Glomerular visceral epithelial cell (primary cell): ENCODE measurements around the gene JMJD1C.

ENCODE experiments used
- DNase-seq: peaks from one replicate; pipeline ENCODE4 v3.0.0-alpha.2; 2016; ENCODE audit errors: extremely low spot score

Gene JMJD1C

DNA sequence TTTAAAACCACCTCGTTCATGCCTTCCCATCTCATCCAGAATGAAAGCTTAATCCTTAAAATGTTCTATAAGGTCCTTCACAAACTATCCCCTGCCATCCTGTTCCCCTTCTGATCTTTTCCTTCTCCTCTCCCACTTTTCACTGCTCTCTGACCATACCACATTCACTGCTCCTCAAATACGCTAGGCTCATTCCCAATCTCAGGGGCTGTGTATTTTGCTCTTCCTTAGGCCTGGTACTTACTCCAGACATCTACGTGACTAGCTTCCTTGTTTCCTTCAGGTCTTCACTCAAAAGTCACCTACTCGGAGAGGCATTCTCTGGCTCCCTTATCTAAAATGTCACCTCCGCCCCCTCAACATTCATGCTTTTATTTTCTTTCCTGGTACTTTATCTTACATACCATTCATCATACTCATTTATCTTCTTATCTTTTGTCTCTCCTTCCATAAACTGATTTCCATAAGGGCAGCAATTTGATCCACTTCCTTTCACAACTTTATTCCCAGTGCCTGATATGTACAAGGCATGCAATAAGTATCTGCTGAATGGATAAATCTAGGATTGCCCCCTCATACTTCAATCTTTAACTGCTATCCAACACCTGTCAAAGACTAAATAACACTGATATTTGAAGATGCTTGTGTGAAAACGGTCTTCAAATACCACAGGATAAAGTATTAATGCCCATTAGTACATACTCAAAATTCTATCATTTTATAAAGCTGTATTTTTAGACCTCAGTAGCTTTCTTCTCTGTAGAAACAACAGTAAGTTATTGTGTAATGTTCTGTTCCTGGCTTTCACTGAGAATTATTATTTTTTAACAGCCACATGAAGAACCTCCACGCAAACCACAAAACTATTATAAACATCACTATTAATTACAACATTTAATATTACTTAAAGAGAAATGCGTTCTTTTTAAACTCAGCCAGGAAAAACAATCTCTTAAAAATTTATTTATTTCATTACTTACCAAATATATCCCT is 27.0 kb downstream of the JMJD1C start:
- no peak for DNase-seq

- no peak for DNase-seq
These were observed 28.4 kb downstream of the JMJD1C start for GRCh38 chr10:63437116-63437949.

DNA sequence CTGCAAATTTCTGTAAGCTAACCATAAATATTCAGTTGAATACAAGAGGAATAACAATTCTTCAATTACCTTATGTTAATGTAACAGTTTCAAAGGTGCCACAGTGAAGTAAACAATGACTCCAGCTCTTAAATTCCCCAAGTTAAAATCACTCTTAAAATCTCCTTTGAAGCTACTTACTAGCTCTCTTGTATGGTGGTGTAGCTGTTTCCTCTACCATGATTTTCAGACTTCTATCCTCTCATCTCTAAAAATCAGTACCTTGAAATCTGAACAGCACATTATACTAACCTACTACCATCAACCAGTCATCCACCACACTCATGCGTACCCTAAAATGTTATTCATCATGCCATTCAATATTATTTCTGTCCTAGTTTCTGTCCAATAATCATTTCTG is 29.6 kb downstream of the JMJD1C start:
- DNase-seq: no peak

GRCh38 chr10:63434866-63435854 is 30.6 kb downstream of the JMJD1C start:
- DNase-seq: no peak

- DNase-seq: peak; percentile 23
These were observed 33.6 kb downstream of the JMJD1C start for GRCh38 chr10:63431962-63432797.

- DNase-seq: no peak
These were observed 34.8 kb downstream of the JMJD1C start for GRCh38 chr10:63430999-63431356.

DNA sequence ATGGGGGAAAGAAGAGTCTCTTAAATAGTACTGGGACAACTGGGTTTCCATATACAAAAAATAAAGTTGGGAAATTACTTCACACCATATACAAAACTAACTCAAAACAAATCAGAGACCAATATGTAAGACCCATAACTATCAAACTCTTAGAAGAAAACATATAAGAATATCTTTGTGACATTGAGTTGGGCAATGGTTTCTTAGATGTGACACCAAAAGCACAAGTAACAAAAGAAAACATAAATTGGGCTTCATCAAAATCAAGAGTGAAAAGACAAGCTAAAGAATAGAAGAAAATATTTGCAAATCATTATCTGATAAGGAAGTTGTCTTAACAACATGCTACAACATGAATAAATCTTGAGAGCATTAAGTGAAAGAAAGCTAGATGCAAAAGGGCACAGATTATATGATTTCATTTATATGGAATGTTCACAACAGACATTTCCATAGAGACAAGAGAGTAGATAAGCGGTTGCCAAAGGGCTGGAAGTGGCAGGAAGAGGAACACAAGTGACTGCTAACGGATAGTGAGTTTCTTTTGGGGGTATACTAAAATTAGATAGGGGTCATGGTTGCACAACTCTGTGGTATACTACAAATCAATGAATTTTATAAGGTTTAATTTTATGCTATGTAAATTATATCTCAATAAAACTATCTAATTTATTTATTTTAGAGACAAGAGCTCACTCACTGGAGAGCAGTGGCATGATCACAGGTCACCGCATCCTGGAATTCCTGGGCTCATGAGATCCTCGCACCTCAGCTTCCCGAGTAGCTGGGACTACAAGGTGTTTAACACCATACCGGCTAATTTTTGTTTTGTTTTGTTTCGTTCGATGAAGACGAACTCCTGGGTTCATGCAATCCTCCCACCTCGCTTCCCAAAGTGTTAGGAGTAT is 35.4 kb downstream of the JMJD1C start:
- peak; percentile 64 for DNase-seq

DNA sequence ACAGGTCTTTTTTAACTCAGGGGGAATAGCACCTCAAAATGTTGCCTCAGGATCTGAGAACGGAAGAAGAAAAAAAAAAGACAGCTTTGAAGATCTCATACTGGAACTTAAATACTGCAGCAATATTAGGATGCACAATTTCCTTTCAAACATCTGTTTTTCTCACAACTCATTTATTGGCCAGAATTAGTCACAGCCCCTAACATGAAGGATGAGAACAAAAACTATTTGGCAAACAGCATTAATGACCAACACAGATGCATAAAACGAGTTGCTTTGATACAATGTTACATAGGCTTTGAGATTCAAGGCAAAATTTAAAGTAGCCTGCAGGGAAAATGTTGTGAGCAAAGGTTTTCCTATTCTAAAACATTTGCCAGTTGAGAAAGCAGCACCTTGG is 36.5 kb downstream of the JMJD1C start:
- no peak for DNase-seq

GRCh38 chr10:63427013-63427412 is 38.8 kb downstream of the JMJD1C start:
- DNase-seq: no peak

- no peak for DNase-seq
These were observed 40.3 kb downstream of the JMJD1C start for GRCh38 chr10:63425512-63425911.

DNA sequence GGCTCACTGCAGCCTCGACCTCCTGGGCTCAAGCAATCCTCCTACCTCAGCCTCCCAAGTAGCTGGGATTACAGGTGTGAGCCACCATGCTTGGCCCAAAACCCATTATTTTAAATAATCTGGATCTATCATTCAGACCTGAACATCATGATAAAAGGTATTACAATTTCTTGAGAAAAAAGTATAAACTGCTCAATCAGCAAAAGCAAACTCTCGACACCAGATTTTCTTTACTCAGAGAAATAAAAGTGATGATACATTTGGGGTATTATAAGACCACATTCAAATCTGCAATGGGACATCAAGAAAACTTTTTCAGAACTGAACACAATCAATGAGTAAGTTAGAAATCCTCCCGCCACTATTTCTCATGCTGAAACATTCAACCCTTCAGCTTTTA is 41.2 kb downstream of the JMJD1C start:
- DNase-seq: no peak

DNA sequence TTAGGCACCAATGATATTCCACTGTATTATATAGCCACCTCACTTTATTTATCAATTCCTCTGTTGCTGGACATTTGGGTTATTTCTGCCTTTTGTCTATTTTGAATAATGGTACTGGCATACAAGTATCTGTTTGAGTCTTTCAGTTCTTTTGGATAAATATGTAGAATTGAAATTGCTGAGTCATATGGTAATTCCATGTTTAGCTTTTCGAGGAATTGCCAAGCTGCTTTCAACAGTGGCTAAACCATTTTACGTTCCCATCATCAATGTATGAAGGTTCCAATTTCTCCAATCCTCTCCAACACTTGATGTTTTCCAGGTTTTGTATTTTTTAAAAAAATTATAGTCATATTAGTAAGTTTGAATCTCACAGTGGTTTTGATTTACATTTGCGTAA is 42.3 kb downstream of the JMJD1C start:
- no peak for DNase-seq

DNA sequence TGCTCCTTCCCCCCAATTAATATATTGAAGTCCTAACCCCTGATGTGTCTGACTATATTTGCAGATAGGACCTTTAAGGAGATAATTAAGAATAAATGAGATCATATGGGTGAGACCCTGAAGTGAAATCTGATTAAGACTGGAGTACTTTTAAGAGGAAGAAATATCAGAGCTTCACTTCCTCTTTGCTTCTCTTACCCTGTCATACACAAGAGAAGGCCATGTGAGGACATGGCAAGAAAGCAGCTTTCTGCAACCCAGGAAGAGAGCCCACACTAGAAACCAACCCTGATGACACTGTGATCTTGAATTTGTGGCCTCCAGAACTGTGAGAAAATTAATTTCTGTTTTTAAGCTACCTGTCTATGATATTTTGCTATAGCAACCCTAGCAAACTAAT is 44.2 kb downstream of the JMJD1C start:
- no peak for DNase-seq

DNA sequence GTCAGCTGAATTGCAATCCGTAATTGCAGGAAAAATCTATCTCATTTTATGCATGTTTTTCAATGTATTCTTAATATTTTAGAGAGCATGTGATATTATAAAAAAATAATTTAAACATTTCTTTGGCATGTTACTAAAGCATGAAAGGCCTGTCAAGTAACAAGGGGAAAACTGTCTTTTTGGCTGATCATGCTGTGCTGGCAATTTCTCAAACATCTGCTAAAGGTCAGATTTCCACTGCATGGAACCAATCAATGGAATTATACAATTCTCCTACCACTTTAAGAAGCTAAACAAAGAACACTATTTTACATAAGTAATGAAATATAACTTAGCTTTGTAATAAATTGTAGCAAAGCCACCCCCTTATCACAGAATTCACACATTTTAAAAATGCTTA is 49.4 kb downstream of the JMJD1C start:
- no peak for DNase-seq

DNA sequence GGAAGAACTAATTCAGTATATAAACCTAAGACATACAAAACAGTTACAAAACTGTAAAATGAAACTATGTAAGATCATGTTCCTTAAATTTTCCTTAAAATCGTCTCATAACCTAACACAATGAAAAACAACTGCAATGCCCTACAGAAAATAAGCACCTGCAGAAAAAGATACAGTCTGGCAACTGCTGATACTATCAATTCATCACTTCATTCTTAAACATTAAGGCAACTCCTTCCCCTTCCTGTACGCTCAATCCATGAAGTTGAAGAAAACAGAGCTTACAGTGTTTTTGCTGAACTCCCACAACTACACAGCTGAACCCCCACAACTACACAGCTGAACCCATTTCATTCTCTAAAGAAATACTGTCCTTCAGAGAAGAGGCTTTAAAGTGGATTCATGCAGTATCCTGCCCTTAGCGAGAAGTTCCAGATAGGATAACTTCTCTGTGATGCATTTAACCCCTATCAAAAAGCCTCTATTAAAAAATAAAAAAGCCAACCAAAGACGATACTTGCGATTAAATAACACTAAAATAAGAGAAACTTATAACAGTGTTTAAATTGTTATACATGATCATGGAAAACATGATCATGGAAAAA is 50.0 kb downstream of the JMJD1C start:
- no peak for DNase-seq

DNA sequence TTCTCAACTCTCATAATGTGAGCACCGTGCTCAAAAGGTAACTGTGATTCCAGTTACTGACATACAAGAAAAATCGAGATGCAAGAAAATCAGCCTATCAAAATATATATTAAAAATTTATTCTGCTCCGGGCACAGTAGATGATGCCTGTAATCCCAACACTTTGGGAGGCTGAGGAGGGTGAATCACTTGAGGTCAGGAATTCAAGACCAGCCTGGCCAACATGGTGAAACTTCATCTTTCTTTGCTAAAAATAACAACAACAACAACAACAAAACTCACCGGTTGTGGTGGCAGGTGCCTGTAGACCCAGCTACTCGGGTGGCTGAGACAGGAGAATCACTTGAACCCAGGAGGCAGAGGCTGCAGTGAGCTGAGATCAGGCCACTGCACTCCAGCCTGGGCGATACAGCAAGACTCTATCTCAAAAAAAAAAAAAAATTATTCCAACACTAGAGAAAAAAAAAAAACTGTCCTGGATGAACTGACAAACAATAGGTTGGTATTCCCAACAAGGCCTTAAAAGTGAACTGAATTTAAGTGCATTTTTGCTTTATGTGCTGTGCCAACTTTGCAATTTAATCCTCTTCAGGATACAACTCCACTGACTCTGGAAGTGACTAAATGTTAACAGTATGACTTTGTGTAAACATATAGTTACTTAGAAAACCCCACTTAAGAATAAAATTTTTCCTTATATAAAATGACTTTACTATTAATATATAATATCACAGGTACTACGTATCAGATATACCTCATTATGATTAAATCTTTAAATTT is 51.1 kb downstream of the JMJD1C start:
- DNase-seq: no peak

GRCh38 chr10:63413429-63413828 is 52.3 kb downstream of the JMJD1C start:
- no peak for DNase-seq

DNA sequence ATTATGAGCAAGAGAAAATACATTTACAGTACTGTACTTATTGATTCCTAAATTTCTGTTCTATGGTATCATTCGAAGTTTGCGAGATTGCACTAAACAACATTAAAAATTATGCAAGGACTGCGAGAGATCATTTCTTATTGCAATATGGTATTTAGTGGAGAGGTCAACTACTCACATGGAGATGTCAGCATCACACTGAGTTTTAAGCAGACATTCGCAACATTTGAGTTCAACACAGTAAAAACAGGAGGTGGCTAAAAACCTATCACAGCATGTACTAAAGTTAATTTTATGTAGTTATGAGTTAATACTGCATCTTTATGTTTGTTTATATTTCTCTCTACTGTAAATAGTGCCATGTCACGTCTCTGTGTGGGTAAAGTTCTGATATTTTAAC is 53.5 kb downstream of the JMJD1C start:
- DNase-seq: no peak
